H1 (cell line): ENCODE results near the gene CPNE4. TPM values are rescaled to one million over a fixed set of nuclear protein-coding genes. Genes with fewer than 3 reads are reported as not detected.

Experiments used
- CTCF ChIA-PET: fragments of 300-600 bp; sonication (Branson Sonifier 250); formaldehyde crosslinking; loops from one replicate; lab custom pipeline; 2021; ENCODE audit not compliant: partially characterized antibody; lab: Charles Lee
- POLR2A ChIA-PET: fragments of 300-600 bp; sonication (Branson Sonifier 250); formaldehyde crosslinking; loops from one replicate; lab custom pipeline; 2021; ENCODE audit warnings: inconsistent platforms; ENCODE audit not compliant: partially characterized antibody; lab: Charles Lee
- DNase-seq, 2 experiments: peaks; one replicate each; pipeline versions ENCODE4 v3.0.0 to v3.0.0-alpha.2; 2010 to 2022; ENCODE audit warnings: low spot score in 2 of 2, low read depth in 1 of 2, mixed read lengths in 1 of 2
- FAIRE-seq: peaks from 2 replicates; lab custom pipeline; 2011; peaks lifted over from hg19 to GRCh38; lab: Jason Lieb, UNC
- H2AFZ ChIP-seq: 2 replicates; pipeline ENCODE4 v1.8.1; 2012; ENCODE audit warnings: low read length, inconsistent platforms
- H2AK5ac ChIP-seq: 2 replicates; pipeline ENCODE4 v1.6.1; 2013; ENCODE audit warnings: low read depth, low read length
- H2BK120ac ChIP-seq: replicated peaks from 2 replicates; pipeline ENCODE3; 2013; ENCODE audit warnings: low read depth, low read length, inconsistent platforms
- H2BK12ac ChIP-seq: 2 replicates; pipeline ENCODE4 v1.6.1; 2013; ENCODE audit warnings: low read depth, low read length
- H2BK15ac ChIP-seq: 2 replicates; pipeline ENCODE4 v1.6.1; 2013; ENCODE audit warnings: low read length
- H2BK20ac ChIP-seq: 2 replicates; pipeline ENCODE4 v1.6.1; 2013; ENCODE audit warnings: low read length
- H2BK5ac ChIP-seq: 2 replicates; pipeline ENCODE4 v1.6.1; 2013; ENCODE audit warnings: low read depth, low read length
- H3K14ac ChIP-seq: 2 replicates; pipeline ENCODE4 v1.6.1; 2013; ENCODE audit warnings: inconsistent platforms; ENCODE audit not compliant: insufficient read length
- H3K18ac ChIP-seq: 2 replicates; pipeline ENCODE4 v1.6.1; 2013; ENCODE audit warnings: low read length; ENCODE audit errors: extremely low read depth
- H3K23ac ChIP-seq: 2 replicates; pipeline ENCODE4 v1.6.1; 2013; ENCODE audit warnings: inconsistent platforms; ENCODE audit not compliant: insufficient read length
- H3K23me2 ChIP-seq: 2 replicates; pipeline ENCODE4 v1.6.1; 2013; ENCODE audit warnings: low read depth, low read length
- H3K27ac ChIP-seq: 2 replicates; pipeline ENCODE4 v1.6.1; 2011; ENCODE audit warnings: low read depth, low read length, inconsistent platforms
- H3K27me3 ChIP-seq, 4 experiments: replicated peaks in 1 of 4; 1 replicate in 1 of 4; 2 replicates in 3 of 4; pipeline versions ENCODE4 v1.6.1 to v1.8.1; 2011 to 2013; ENCODE audit warnings: low read length in 3 of 4, mild to moderate bottlenecking in 3 of 4, inconsistent platforms in 2 of 4, mixed read lengths in 2 of 4, moderate library complexity in 1 of 4; ENCODE audit not compliant: control insufficient read depth in 3 of 4, insufficient read depth in 3 of 4; ENCODE audit errors: extremely low read depth in 1 of 4
- H3K36me3 ChIP-seq, 4 experiments: 2 replicates each; pipeline versions ENCODE4 v1.6.1 to v1.8.1; 2011 to 2013; ENCODE audit warnings: mild to moderate bottlenecking in 4 of 4, low read length in 3 of 4, moderate library complexity in 2 of 4, control low read depth in 1 of 4, inconsistent platforms in 1 of 4; ENCODE audit not compliant: insufficient read depth in 4 of 4, control insufficient read depth in 2 of 4
- H3K4ac ChIP-seq: replicated peaks from 2 replicates; pipeline ENCODE3; 2013; ENCODE audit warnings: low read length, low read depth, mixed read lengths, inconsistent platforms; ENCODE audit not compliant: insufficient read length
- H3K4me1 ChIP-seq, 4 experiments: replicated peaks in 1 of 4; 1 replicate in 1 of 4; 2 replicates in 3 of 4; pipeline versions ENCODE4 v1.6.1 to v1.8.1; 2011 to 2013; ENCODE audit warnings: low read length in 3 of 4, inconsistent platforms in 2 of 4, mixed read lengths in 1 of 4; ENCODE audit not compliant: insufficient read depth in 4 of 4, control insufficient read depth in 3 of 4
- H3K4me2 ChIP-seq, 2 experiments: 2 replicates each; pipeline versions ENCODE4 v1.6.1 to v1.8.1; 2011 to 2013; ENCODE audit warnings: low read depth in 2 of 2, low read length in 2 of 2, control low read depth in 1 of 2, inconsistent platforms in 1 of 2, mild to moderate bottlenecking in 1 of 2; ENCODE audit not compliant: insufficient read depth in 1 of 2
- H3K4me3 ChIP-seq, 4 experiments: fragments of 200-600, 300-600 bp in 1 of 4; sonication (generic), shearing (Covaris generic), sonication (Bioruptor Twin) in 1 of 4; 2 replicates each; pipeline versions ENCODE4 v1.5.1 to v1.8.1; 2011 to 2016; ENCODE audit warnings: low read length in 4 of 4, low read depth in 3 of 4, control low read depth in 2 of 4, inconsistent platforms in 2 of 4, mild to moderate bottlenecking in 2 of 4, mixed read lengths in 1 of 4, moderate library complexity in 1 of 4; ENCODE audit not compliant: insufficient read depth in 2 of 4; ENCODE audit errors: extremely low read depth in 1 of 4
- H3K56ac ChIP-seq: replicated peaks from 2 replicates; pipeline ENCODE3; 2013; ENCODE audit warnings: low read depth, mild to moderate bottlenecking, mixed read lengths, low read length, inconsistent platforms; ENCODE audit not compliant: insufficient read length
- H3K79me1 ChIP-seq: 2 replicates; pipeline ENCODE4 v1.6.1; 2013; ENCODE audit warnings: low read depth, low read length, control low read depth
- H3K79me2 ChIP-seq, 2 experiments: 2 replicates each; pipeline versions ENCODE4 v1.6.1 to v1.8.1; 2012 to 2013; ENCODE audit warnings: low read length in 2 of 2, mild to moderate bottlenecking in 2 of 2, inconsistent platforms in 1 of 2; ENCODE audit not compliant: insufficient read depth in 2 of 2, control insufficient read depth in 1 of 2
- H3K9ac ChIP-seq, 4 experiments: replicated peaks in 1 of 4; 1 replicate in 1 of 4; 2 replicates in 3 of 4; pipeline versions ENCODE4 v1.6.1 to v1.8.1; 2011 to 2013; ENCODE audit warnings: low read depth in 3 of 4, low read length in 3 of 4, control low read depth in 2 of 4, mild to moderate bottlenecking in 2 of 4, moderate library complexity in 2 of 4, inconsistent platforms in 1 of 4; ENCODE audit errors: extremely low read depth in 1 of 4
- H3K9me3 ChIP-seq, 2 experiments: 2 replicates each; pipeline versions ENCODE4 v1.6.1 to v1.8.1; 2012 to 2013; ENCODE audit warnings: mild to moderate bottlenecking in 2 of 2, moderate library complexity in 2 of 2, control low read depth in 1 of 2, inconsistent platforms in 1 of 2, low read depth in 1 of 2, low read length in 1 of 2, mixed read lengths in 1 of 2; ENCODE audit not compliant: insufficient read depth in 2 of 2
- H4K20me1 ChIP-seq, 2 experiments: replicated peaks in 1 of 2; 2 replicates each; pipeline versions ENCODE3 to v1.8.1; 2011 to 2013; ENCODE audit warnings: inconsistent platforms in 2 of 2, low read length in 2 of 2, mild to moderate bottlenecking in 1 of 2; ENCODE audit not compliant: insufficient read depth in 2 of 2, control insufficient read depth in 1 of 2
- H4K5ac ChIP-seq: 2 replicates; pipeline ENCODE4 v1.6.1; 2013; ENCODE audit warnings: low read length, low read depth, mixed read lengths, inconsistent platforms; ENCODE audit not compliant: insufficient read length
- H4K8ac ChIP-seq: 2 replicates; pipeline ENCODE4 v1.8.0; 2013; ENCODE audit warnings: mild to moderate bottlenecking, moderate library complexity, low read length, inconsistent platforms; ENCODE audit not compliant: insufficient read depth; ENCODE audit errors: extremely low read depth
- H4K91ac ChIP-seq: replicated peaks from 2 replicates; pipeline ENCODE3; 2013; ENCODE audit warnings: low read length, mixed read lengths, inconsistent platforms; ENCODE audit not compliant: insufficient read length
- MAFK ChIP-seq: IDR thresholded peaks from 2 replicates; pipeline ENCODE4 v1.6.1; 2012; ENCODE audit warnings: low read depth, mild to moderate bottlenecking, improper control_type of control experiment, low read length
- TAF7 ChIP-seq: optimal IDR thresholded peaks from 2 replicates; pipeline ENCODE3; 2011; ENCODE audit warnings: low read depth, mild to moderate bottlenecking, inconsistent platforms, low read length, moderate library complexity, borderline replicate concordance
- TCF12 ChIP-seq: IDR thresholded peaks from 2 replicates; pipeline ENCODE4 v1.6.1; 2011; ENCODE audit warnings: low read depth, mild to moderate bottlenecking, low read length
- TEAD4 ChIP-seq: IDR thresholded peaks from 2 replicates; pipeline ENCODE4 v1.6.1; 2012; ENCODE audit warnings: low read depth, low read length, inconsistent platforms, mixed read lengths
- ZNF274 ChIP-seq: IDR thresholded peaks from 2 replicates; pipeline ENCODE4 v1.7.0; 2012; ENCODE audit warnings: low read length, borderline replicate concordance; ENCODE audit errors: extremely low read depth
- WGBS, 2 experiments: shearing (Covaris generic) in 1 of 2; methylation state at CpG; one replicate each; pipeline versions ENCODE4 v1.1.6 to v1.1.7; 2013 to 2015; ENCODE audit warnings: low lambda C conversion rate in 2 of 2, mixed read lengths in 2 of 2, inconsistent platforms in 1 of 2, low coverage in 1 of 2, missing lambda C conversion rate in 1 of 2; ENCODE audit not compliant: insufficient replicate concordance in 2 of 2, insufficient coverage in 1 of 2, insufficient read length in 1 of 2; ENCODE audit errors: extremely low coverage in 1 of 2, missing lambda C conversion rate in 1 of 2; 5-methylcytosine and 5-hydroxymethylcytosine counted together
- polyA plus RNA-seq, 7 experiments: library from polyadenylated mRNA; depleted of rRNA in 3 of 7; stranded (reverse) in 5 of 7; unstranded in 2 of 7; fragments of >200 nt in 5 of 7; fragments of 200-250 nt in 2 of 7; gene quantifications; 1 replicate in 5 of 7; 2 replicates in 1 of 7; 4 replicates in 1 of 7; pipeline versions ENCODE4 v1.2.1 to v1.2.3, GENCODE V29; 2011 to 2013; ENCODE audit warnings: missing spikeins in 2 of 7, mixed read lengths in 2 of 7
- total RNA-seq: library from RNA; stranded (reverse); fragmentation: NEBNext Ultra II Directional; extraction: Animal tissue kit (Norgen Biotek cat#: 25700); gene quantifications from 2 replicates; pipeline ENCODE4 v1.2.1, GENCODE V29; 2021

The CPNE4 gene
- total and polyA plus RNA-seq, 2 of the 8 experiments (the other 6 are each of a cell fraction or from before 2014, with no cell fraction given): 0.82 to 3.8 TPM

GRCh38 chr3:131544557-131544956 is 490.3 kb downstream of the CPNE4 start:
- no peak overlapping the region for H4K91ac ChIP-seq
- H2AK5ac ChIP-seq: no peak overlapping the region
- ChIA-PET CTCF (interaction anchor here (1.9 to 2.2 kb wide), 2 partner anchors 251 to 666 kb away, joined by 3 to 8 read pairs; no protein-coding TSS in a partner anchor), POLR2A (interaction anchor here (0.6 kb wide), 1 partner anchor 154 kb away, joined by 3 read pairs; no protein-coding TSS in a partner anchor)
- no peak overlapping the region for H2BK5ac ChIP-seq
- H2BK20ac ChIP-seq: no peak overlapping the region
- no peak overlapping the region for H3K23ac ChIP-seq
- no peaks in the 10 kb centered on the region for H4K20me1 ChIP-seq
- H3K27ac ChIP-seq: no peak overlapping the region
- H3K4me2 ChIP-seq: no peak overlapping the region
- no peaks in the 10 kb centered on the region for H3K36me3 ChIP-seq
- WGBS, 2 experiments: 84% methylated on average over 2 of the region's 2 CpGs; no CpG with 5 or more reads in 1 of the 2 experiments
- no peak overlapping the region for H4K8ac ChIP-seq
- H3K79me1 ChIP-seq: no peaks in the 10 kb centered on the region
- H3K4me3 ChIP-seq: no peak overlapping the region
- no peak overlapping the region for H2AFZ ChIP-seq
- no peak overlapping the region for H3K14ac ChIP-seq
- no peak overlapping the region for H4K5ac ChIP-seq
- no peak overlapping the region for H3K9ac ChIP-seq
- DNase-seq: no peak
- H3K4ac ChIP-seq: no peak overlapping the region
- H3K9me3 ChIP-seq: no peaks in the 10 kb centered on the region
- H3K4me1 ChIP-seq: no peaks in the 10 kb centered on the region
- H2BK12ac ChIP-seq: no peak overlapping the region
- no peaks in the 10 kb centered on the region for H3K27me3 ChIP-seq
- no peak for FAIRE-seq
- no peak overlapping the region for H3K18ac ChIP-seq
- H3K23me2 ChIP-seq: 0 out of 2 replicates have a peak, but pooled peaks cover 3% of the 10 kb centered on the region
- H3K56ac ChIP-seq: no peak overlapping the region
- H3K79me2 ChIP-seq: no peaks in the 10 kb centered on the region
- H2BK120ac ChIP-seq: no peak overlapping the region
- H2BK15ac ChIP-seq: no peak overlapping the region
- no peak for TF ChIP-seq TAF7
- no peak for TF ChIP-seq MAFK
- TF ChIP-seq ZNF274: no peak
- no peak for TF ChIP-seq TEAD4
- TF ChIP-seq TCF12: no peak
